HepG2 (cell line): ENCODE data around the gene VCPKMT.

Source experiments
- ATAD3A ChIP-seq: sonication (generic); formaldehyde crosslinking; IDR thresholded peaks from 2 replicates; pipeline ENCODE4 v1.4.0; 2020; ENCODE audit warnings: missing genetic modification reagents
- EP300 ChIP-seq, 3 experiments: sonication (generic) in 1 of 3; formaldehyde crosslinking in 1 of 3; IDR thresholded peaks; 2 replicates each; pipeline versions ENCODE4 v1.5.1 to v1.6.1; 2011 to 2020; ENCODE audit warnings: low read depth in 2 of 3, low read length in 2 of 3, borderline replicate concordance in 1 of 3, improper control_type of control experiment in 1 of 3, mild to moderate bottlenecking in 1 of 3, missing genetic modification reagents in 1 of 3, moderate library complexity in 1 of 3
- FOXJ3 ChIP-seq: sonication (generic); formaldehyde crosslinking; IDR thresholded peaks from 2 replicates; pipeline ENCODE4 v1.4.0; 2020; ENCODE audit warnings: missing genetic modification reagents, mild to moderate bottlenecking, borderline replicate concordance
- MAZ ChIP-seq, 2 experiments: sonication (generic) in 1 of 2; formaldehyde crosslinking in 1 of 2; IDR thresholded peaks; 2 replicates each; pipeline versions ENCODE4 v1.5.0 to v1.6.1; 2012 to 2020; ENCODE audit warnings: low read depth in 2 of 2, mild to moderate bottlenecking in 2 of 2, borderline replicate concordance in 1 of 2, improper control_type of control experiment in 1 of 2, low read length in 1 of 2, missing genetic modification reagents in 1 of 2, moderate library complexity in 1 of 2
- MXD4 ChIP-seq: IDR thresholded peaks from 2 replicates; pipeline ENCODE4 v1.6.1; 2016; ENCODE audit warnings: mild to moderate bottlenecking, missing biosample characterization, missing genetic modification reagents
- POLR2A ChIP-seq, 2 experiments: IDR thresholded peaks; 2 replicates each; pipeline ENCODE4 v1.6.1; 2011; ENCODE audit warnings: low read depth in 2 of 2, low read length in 2 of 2, mild to moderate bottlenecking in 1 of 2, moderate library complexity in 1 of 2; ENCODE audit not compliant: insufficient read depth in 1 of 2
- TF ChIP-seq, protein P1 (sequence below): IDR thresholded peaks from 2 replicates; pipeline ENCODE4 v1.6.1; 2016; ENCODE audit warnings: low read depth, control low read depth

DNA sequence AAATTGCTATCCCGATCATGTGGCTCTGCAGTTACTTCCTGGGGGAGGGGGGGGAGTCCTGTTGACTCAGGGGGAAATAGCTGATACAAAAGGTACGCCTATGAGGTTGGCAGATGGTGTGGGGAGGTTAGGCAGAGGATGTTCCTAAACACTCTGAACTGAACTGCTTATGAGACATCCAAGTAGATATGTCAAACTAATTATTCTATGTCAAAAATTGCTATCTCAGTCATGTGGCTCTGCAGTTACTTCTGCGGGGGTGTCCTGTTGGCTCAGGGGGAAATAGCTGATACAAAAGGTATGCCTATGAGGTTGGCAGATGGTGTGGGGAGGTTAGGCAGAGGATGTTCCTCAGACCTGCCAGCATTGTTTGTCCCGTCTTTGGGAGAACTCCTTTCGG, 5.1 kb upstream of the VCPKMT start:
- TF ChIP-seq, protein P1, sequence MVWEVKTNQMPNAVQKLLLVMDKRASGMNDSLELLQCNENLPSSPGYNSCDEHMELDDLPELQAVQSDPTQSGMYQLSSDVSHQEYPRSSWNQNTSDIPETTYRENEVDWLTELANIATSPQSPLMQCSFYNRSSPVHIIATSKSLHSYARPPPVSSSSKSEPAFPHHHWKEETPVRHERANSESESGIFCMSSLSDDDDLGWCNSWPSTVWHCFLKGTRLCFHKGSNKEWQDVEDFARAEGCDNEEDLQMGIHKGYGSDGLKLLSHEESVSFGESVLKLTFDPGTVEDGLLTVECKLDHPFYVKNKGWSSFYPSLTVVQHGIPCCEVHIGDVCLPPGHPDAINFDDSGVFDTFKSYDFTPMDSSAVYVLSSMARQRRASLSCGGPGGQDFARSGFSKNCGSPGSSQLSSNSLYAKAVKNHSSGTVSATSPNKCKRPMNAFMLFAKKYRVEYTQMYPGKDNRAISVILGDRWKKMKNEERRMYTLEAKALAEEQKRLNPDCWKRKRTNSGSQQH (CRISPR knock-in tag): no peak
- TF ChIP-seq MAZ (IDR thresholded peaks at IDR 0.05; ENCODE audit: borderline replicate concordance, low read depth, low read length) (no peak), MAZ (CRISPR knock-in tag; IDR thresholded peaks at IDR 0.05; ENCODE audit: low read depth) (no peak), POLR2A (IDR thresholded peaks at IDR 0.05; ENCODE audit: insufficient read depth in 1 of 2, low read depth in 2 of 2, low read length in 2 of 2) (no peak), FOXJ3 (CRISPR knock-in tag) (no peak), MXD4 (CRISPR knock-in tag) (no peak), ATAD3A (CRISPR knock-in tag) (no peak), EP300 (IDR thresholded peaks at IDR 0.05; ENCODE audit: low read depth in 2 of 2, low read length in 2 of 2) (no peak), EP300 (CRISPR knock-in tag; IDR thresholded peaks at IDR 0.05; ENCODE audit: borderline replicate concordance) (no peak)
